ENCODE results near the gene TNFRSF14.
A peak's percentile ranks its signal among the peaks of the same experiment; 100 is the strongest.

Gene TNFRSF14

DNA sequence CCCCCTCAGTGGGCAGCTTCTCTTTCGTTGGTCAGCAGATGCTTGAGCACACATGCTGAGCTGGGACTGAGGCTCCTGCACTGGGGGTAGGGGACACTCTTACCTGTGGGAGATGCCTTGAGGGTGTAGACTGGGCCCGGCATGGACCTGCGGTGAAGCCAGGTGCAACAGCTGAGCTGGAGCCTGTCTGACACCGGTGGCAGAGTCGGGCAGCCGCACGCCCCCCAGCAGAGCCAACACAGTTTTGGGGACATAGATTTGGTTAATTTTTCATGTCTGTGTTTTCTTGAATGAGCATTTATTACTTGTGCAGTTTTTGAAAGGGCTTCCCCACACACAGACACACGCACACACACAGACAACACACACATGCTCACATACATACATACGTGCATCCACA, 20.2 kb upstream of the TNFRSF14 start:
- H3K4me3 ChIP-seq (ENCODE audit: control insufficient read depth, low read depth, low read length), result no peak overlapping the region
- DNase-seq (ENCODE audit: low read depth), result no peak

DNA sequence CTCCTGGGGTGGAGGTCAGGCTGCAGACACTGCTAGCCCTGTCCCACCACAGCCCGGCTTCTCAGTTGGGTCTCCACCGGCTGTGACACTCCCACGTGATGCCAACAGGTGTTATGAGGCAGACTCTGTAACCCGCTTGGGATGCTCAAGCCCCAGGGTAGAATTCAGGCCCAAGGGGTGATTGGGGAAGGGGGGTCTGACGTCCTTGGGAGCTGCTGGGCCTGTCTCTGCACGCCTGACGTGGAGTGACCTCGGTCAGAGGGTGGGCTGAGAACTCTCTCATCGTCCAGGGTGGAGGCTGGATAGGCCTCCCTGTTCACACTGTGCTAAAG, 18.4 kb upstream of the TNFRSF14 start:
- no peak for DNase-seq (ENCODE audit: low read depth)
- TF ChIP-seq, protein P1, sequence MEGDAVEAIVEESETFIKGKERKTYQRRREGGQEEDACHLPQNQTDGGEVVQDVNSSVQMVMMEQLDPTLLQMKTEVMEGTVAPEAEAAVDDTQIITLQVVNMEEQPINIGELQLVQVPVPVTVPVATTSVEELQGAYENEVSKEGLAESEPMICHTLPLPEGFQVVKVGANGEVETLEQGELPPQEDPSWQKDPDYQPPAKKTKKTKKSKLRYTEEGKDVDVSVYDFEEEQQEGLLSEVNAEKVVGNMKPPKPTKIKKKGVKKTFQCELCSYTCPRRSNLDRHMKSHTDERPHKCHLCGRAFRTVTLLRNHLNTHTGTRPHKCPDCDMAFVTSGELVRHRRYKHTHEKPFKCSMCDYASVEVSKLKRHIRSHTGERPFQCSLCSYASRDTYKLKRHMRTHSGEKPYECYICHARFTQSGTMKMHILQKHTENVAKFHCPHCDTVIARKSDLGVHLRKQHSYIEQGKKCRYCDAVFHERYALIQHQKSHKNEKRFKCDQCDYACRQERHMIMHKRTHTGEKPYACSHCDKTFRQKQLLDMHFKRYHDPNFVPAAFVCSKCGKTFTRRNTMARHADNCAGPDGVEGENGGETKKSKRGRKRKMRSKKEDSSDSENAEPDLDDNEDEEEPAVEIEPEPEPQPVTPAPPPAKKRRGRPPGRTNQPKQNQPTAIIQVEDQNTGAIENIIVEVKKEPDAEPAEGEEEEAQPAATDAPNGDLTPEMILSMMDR (IDR thresholded peaks at IDR 0.05; ENCODE audit: control insufficient read depth, insufficient read depth, low read depth, low read length, missing control alignments), result no peak
- no peak overlapping the region for H3K4me3 ChIP-seq (ENCODE audit: control insufficient read depth, low read depth, low read length)

More for the DNA sequence above, 20.2 kb upstream of the TNFRSF14 start:
- TF ChIP-seq, protein P1 (IDR thresholded peaks at IDR 0.05; ENCODE audit: control insufficient read depth, insufficient read depth, low read depth, low read length, missing control alignments), result no peak

DNA sequence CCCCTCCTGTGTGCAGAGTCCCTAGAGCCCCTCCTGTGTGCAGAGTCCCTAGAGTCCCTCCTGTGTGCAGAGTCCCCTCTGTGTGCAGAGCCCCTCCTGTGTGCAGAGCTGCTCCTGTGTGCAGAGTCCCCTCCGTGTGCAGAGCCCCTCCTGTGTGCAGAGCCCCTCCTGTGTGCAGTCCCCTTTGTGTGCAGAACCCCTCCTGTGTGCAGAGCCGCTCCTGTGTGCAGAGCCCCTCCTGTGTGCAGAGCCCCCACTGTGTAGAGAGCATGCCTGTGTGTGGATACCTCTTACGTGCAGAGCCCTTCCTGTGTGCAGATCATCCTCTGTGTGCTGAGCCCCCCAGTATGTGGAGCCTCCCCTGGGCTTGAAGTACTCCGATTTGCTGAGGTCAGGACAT, 17.8 kb upstream of the TNFRSF14 start:
- no peak for DNase-seq (ENCODE audit: low read depth)
- TF ChIP-seq, protein P1 (IDR thresholded peaks at IDR 0.05; ENCODE audit: control insufficient read depth, insufficient read depth, low read depth, low read length, missing control alignments), result no peak

DNA sequence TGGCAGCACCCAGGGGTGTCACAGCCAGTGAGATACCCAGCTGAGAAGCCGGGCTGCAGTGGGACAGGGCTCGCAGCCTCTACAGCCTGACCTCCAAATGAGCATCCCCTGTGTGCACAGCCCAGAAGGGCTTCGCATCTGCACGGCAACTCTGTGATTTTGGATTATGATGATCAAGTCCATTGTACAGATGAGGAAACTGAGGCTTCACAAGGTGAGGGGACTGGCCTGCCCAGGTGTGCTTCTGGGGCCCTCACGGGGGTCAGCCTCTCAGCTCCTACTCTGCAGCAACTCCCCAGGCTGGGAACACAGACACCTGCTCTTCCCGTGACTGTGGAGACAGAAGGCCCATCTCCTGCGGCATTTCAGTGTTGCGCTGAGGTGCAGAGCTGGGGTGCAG, 17.3 kb upstream of the TNFRSF14 start:
- DNase-seq (ENCODE audit: low read depth), result no peak
- TF ChIP-seq, protein P1 (IDR thresholded peaks at IDR 0.05; ENCODE audit: control insufficient read depth, insufficient read depth, low read depth, low read length, missing control alignments), result no peak
- H3K4me3 ChIP-seq (ENCODE audit: control insufficient read depth, low read depth, low read length), result no peak overlapping the region

More for the DNA sequence above, 17.8 kb upstream of the TNFRSF14 start:
- no peak overlapping the region for H3K4me3 ChIP-seq (ENCODE audit: control insufficient read depth, low read depth, low read length)

DNA sequence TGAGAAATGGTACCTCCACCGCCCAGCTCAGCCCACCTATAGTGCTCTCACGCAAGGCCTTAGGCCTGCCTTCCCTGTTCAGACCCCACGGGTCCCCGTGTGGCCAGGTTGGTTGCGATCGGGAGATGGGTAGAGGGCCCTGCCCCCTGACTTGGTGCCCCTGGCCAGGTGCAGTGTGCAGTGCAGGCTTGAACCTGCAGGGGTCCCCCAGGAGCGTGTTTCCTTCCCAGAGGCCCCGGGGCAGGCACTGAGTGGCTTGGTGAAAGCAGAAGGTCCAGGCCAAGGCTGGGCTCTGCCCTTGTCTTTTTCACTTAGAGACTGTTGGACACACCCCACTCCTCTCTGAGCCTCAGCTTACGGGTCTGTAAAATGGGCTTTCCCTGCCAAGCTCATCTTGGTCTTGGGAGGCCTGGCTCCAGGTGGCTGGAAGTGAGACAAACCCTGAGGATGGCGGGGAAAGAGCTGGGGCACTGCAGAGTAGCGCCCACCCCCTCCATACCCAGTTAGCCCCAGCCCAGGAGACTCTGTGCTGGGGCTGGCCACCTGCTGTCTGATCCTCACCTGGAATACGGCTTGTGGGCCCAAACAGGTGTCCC, 16.8 kb upstream of the TNFRSF14 start:
- DNase-seq (ENCODE audit: low read depth), result no peak
- TF ChIP-seq, protein P1 (IDR thresholded peaks at IDR 0.05; ENCODE audit: control insufficient read depth, insufficient read depth, low read depth, low read length, missing control alignments), result peak; percentile 33
- H3K4me3 ChIP-seq (ENCODE audit: control insufficient read depth, low read depth, low read length), result no peak overlapping the region

DNA sequence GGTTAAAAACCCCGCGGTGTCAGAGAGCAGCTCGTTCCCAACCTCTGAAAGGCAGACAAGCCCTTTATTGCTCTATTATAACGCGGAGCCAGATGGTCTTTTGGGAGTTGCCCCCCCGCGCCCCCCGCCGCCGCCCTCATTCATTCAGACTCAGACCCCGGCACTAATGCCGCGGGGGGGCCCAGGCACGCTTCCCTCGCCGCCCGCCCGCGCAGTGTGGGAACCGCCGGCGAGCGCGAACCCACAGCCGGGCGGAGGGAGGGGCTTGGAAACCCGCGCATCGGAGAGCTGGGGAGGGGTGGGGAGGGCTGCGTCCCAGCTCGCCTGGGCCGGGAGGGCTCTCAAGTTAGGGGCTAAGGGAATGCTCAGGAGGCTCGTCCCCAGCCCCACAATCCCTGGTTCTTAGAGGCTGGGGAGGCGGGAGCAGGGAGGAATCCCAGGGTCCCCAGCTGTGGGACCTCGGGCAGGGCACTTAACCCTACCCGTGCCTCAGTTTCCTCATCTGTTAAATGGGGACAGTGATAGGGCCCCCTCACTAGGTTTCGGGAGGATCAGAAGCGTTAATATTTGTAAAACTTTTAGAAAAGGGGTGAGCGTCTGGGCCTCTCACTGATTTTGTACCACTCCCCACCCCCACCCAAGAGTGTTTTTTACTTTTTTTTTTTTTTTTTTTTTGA, 15.2 kb upstream of the TNFRSF14 start:
- H3K4me3 ChIP-seq (ENCODE audit: control insufficient read depth, low read depth, low read length), result no peak overlapping the region
- no peak for DNase-seq (ENCODE audit: low read depth)
- TF ChIP-seq, protein P1 (IDR thresholded peaks at IDR 0.05; ENCODE audit: control insufficient read depth, insufficient read depth, low read depth, low read length, missing control alignments), result no peak

All from AG09309 (cell line).